Left ventricle myocardium inferior (tissue), 1 donor: Measurements from ENCODE around the gene DNER. TPM values are rescaled to one million over a fixed set of nuclear protein-coding genes. Genes with fewer than 3 reads are reported as not detected.

Source experiments
- DNase-seq: peaks from one replicate; pipeline ENCODE4 v3.0.0-alpha.2; 2020
- H3K27ac ChIP-seq: fragments of 200-600 bp; replicated peaks from 2 replicates; pipeline ENCODE4 v1.8.0; 2021
- H3K27me3 ChIP-seq: fragments of 200-600 bp; 2 replicates; pipeline ENCODE4 v1.8.0; 2021; ENCODE audit warnings: low read depth
- H3K36me3 ChIP-seq: fragments of 200-600 bp; 2 replicates; pipeline ENCODE4 v1.8.0; 2021
- H3K4me1 ChIP-seq: fragments of 200-600 bp; 2 replicates; pipeline ENCODE4 v1.8.0; 2021
- H3K4me3 ChIP-seq: fragments of 200-600 bp; 2 replicates; pipeline ENCODE4 v1.8.0; 2021; ENCODE audit warnings: mild to moderate bottlenecking, moderate library complexity
- H3K9me3 ChIP-seq: fragments of 200-600 bp; replicated peaks from 2 replicates; pipeline ENCODE4 v1.8.0; 2021
- intact Hi-C: fragments of 100-400 bp; cut with micrococcal nuclease; formaldehyde crosslinking; loops from one replicate; pipeline ENCODE4 v1.11.0; 2022
- total RNA-seq: library from RNA; stranded (reverse); fragmentation: NEBNext Ultra II Directional; extraction: Animal tissue kit (Norgen Biotek cat#: 25700); gene quantifications from one replicate; pipeline ENCODE4 v1.2.1, GENCODE V29; 2021
- TF ChIP-seq, protein P1 (sequence below): fragments of 200-600 bp; IDR thresholded peaks from 2 replicates; pipeline ENCODE4 v1.8.0; 2021; ENCODE audit warnings: antibody characterized with exemption, mild to moderate bottlenecking, borderline replicate concordance
- donor health status: DM: no; HTN: yes; CAD: no; lungs with severe emphysema.

Gene DNER
- total RNA-seq, 1 donor from 2014 or later = 2.3 TPM

DNA sequence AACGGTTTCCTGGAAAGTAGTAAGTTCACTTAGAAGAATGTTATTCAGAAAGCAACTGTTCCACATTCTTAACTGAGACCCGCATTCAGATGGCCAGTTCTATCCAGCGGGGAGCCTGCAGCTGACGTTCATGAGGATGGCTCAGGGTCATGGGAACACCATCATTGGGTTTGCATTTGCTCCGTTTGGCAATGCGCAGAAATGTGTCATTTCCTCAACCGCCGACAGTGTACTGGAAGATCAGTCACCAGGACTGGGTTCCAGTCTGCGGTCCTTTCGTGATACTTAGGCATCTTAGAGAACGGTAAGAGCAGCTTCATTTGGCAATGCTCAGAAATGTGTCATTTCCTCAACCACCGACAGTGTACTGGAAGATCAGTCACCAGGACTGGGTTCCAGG, 104.0 kb downstream of the DNER start:
- Histone ChIP-seq H3K4me3 (no peak overlapping the region), H3K9me3 (no peaks in the 10 kb centered on the region), H3K4me1 (no peaks in the 10 kb centered on the region), H3K36me3 (no peaks in the 10 kb centered on the region), H3K27ac (no peak overlapping the region), H3K27me3 (no peaks in the 10 kb centered on the region)
- TF ChIP-seq, protein P1, sequence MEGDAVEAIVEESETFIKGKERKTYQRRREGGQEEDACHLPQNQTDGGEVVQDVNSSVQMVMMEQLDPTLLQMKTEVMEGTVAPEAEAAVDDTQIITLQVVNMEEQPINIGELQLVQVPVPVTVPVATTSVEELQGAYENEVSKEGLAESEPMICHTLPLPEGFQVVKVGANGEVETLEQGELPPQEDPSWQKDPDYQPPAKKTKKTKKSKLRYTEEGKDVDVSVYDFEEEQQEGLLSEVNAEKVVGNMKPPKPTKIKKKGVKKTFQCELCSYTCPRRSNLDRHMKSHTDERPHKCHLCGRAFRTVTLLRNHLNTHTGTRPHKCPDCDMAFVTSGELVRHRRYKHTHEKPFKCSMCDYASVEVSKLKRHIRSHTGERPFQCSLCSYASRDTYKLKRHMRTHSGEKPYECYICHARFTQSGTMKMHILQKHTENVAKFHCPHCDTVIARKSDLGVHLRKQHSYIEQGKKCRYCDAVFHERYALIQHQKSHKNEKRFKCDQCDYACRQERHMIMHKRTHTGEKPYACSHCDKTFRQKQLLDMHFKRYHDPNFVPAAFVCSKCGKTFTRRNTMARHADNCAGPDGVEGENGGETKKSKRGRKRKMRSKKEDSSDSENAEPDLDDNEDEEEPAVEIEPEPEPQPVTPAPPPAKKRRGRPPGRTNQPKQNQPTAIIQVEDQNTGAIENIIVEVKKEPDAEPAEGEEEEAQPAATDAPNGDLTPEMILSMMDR = no peak
- DNase-seq = no peak
- intact Hi-C loops = no loop called here

DNA sequence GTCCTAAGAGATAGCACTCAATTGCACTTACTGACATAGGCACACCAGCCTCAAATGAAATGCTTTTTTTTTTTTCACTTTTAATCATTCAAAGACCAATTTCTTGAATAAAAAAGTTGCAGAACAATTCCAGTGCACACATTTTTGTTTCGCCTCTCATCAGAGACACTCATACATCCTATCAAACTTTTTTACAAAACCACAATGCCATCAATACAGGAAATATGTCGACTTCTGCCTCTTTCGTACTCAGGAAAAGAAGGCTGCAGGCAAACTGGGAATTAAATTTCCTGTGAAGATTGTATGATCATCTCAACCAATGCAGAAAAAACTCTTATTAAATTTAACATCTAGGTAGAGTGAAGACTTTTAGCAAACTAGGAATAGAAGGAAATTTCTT, 112.4 kb downstream of the DNER start:
- TF ChIP-seq, protein P1 = no peak
- no peaks in the 10 kb centered on the region for H3K36me3 ChIP-seq
- H3K9me3 ChIP-seq = no peaks in the 10 kb centered on the region
- peaks cover 26% of the 10 kb centered on the region for H3K27me3 ChIP-seq
- no peak overlapping the region for H3K4me3 ChIP-seq
- no peaks in the 10 kb centered on the region for H3K4me1 ChIP-seq
- H3K27ac ChIP-seq = no peak overlapping the region
- intact Hi-C loops = no loop called here
- no peak for DNase-seq

DNA sequence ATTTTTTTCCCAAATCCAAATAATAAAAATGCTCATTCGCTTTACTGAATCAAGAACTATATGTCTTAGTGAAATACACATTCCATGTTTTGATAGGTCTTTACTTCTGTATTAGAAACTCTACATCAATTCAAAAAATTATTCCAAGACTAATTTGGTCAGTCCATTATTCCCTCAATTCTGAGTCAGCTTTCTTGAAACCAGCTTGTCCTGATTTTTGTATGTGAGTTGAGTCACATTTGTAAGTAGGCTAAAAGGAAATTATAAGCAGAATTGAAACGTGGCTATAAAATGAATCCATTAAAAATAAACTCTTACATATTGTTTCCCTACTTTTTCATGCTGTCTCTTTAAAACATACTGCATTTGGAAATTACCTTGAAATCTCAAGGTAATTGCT, 113.0 kb downstream of the DNER start:
- intact Hi-C loops = no loop called here
- no peak for DNase-seq
- peaks cover 26% of the 10 kb centered on the region for H3K27me3 ChIP-seq
- no peak overlapping the region for H3K4me3 ChIP-seq
- TF ChIP-seq, protein P1 = no peak
- no peaks in the 10 kb centered on the region for H3K4me1 ChIP-seq
- H3K9me3 ChIP-seq = no peaks in the 10 kb centered on the region
- H3K36me3 ChIP-seq = no peaks in the 10 kb centered on the region
- no peak overlapping the region for H3K27ac ChIP-seq

DNA sequence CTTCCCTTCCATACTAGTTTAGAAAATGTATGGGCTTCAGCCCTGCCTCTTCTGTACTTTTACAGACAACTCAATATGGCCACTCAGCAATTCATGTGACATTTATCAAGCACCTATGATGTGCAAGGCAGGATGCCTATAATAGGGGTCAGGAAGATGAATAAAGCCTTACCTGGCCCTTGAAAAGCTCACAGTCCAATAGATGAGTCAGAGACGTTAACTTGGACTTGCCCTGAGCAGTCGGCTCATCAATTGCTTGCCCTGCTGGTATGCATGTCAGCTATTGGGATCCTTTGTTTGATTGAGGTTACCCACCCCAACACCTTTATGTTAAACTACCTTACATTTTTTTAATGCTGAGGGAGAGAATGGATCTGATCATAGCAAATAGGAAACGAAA, 116.1 kb downstream of the DNER start:
- Histone ChIP-seq H3K36me3 (no peaks in the 10 kb centered on the region), H3K27me3 (peaks cover 26% of the 10 kb centered on the region), H3K4me3 (no peak overlapping the region), H3K4me1 (no peaks in the 10 kb centered on the region), H3K9me3 (no peaks in the 10 kb centered on the region), H3K27ac (no peak overlapping the region)
- no peak for DNase-seq
- intact Hi-C loops = no loop called here
- TF ChIP-seq, protein P1 = no peak

DNA sequence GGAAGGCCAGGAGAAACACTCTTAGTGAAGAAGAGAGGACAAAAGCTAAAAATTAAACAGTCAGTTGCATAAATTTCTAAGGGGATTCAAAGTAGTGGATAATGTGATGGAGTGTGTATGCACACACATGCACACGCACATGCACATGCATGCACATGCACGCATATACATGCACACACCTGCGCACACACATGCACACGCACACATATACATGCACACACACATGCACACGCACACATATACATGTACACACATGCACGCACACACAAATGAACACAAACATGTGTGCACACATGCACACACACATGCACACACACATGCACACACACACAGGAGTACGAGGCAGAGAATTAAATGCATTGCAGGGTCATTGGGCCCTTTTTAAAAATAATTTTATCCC, 117.6 kb downstream of the DNER start:
- no peak overlapping the region for H3K27ac ChIP-seq
- no peaks in the 10 kb centered on the region for H3K36me3 ChIP-seq
- H3K9me3 ChIP-seq = no peaks in the 10 kb centered on the region
- DNase-seq = no peak
- H3K4me1 ChIP-seq = no peaks in the 10 kb centered on the region
- H3K4me3 ChIP-seq = no peak overlapping the region
- intact Hi-C loops = no loop called here
- TF ChIP-seq, protein P1 = no peak
- peaks cover 26% of the 10 kb centered on the region for H3K27me3 ChIP-seq

DNA sequence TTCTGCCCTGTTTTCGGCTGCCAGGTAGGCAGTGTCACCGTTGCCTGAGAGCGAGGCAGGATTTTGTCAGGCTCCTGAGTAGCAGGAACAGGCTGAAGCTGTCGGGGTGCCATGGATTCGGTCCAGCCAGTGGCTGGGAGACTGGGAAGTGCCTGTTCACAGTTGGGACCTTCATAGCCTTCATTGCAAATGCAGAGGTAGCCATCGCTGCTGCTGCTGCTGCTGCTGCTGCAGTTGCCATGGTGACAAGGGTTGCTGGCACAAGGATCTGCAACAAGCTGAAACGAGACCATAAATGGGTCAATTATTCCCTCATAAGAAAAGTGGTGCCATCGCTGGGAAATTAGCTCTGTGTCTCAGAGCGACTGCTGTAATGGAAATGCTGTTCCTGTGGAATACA, 122.7 kb downstream of the DNER start:
- TF ChIP-seq, protein P1 = no peak
- H3K27ac ChIP-seq = no peak overlapping the region
- no peak for DNase-seq
- H3K27me3 ChIP-seq = peaks cover 7% of the 10 kb centered on the region
- H3K4me1 ChIP-seq = peaks cover 4% of the 10 kb centered on the region
- H3K36me3 ChIP-seq = no peaks in the 10 kb centered on the region
- no peak overlapping the region for H3K4me3 ChIP-seq
- intact Hi-C loops = no loop called here
- no peaks in the 10 kb centered on the region for H3K9me3 ChIP-seq
